ENCODE data around the gene TNFSF18.

Gene TNFSF18

DNA sequence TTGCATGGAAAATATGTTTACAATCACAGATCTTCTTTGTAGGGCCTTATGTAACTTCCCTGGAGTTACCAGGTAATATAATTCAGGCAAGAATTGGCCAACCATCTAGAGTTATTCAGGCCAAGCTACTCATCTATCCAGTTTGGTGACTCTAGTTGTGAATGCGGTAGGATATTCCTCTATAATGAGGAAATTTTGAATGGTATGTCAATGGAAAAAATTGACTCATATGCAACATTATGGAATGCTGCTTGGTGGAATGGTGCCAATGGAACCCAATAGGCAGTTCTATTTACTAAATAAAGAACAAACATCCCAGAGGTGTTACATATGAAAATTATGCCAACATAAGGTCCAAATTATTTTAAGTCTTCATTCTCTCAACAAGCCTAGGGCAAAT, 5.6 kb upstream of the TNFSF18 start:
- TF ChIP-seq, protein P1, sequence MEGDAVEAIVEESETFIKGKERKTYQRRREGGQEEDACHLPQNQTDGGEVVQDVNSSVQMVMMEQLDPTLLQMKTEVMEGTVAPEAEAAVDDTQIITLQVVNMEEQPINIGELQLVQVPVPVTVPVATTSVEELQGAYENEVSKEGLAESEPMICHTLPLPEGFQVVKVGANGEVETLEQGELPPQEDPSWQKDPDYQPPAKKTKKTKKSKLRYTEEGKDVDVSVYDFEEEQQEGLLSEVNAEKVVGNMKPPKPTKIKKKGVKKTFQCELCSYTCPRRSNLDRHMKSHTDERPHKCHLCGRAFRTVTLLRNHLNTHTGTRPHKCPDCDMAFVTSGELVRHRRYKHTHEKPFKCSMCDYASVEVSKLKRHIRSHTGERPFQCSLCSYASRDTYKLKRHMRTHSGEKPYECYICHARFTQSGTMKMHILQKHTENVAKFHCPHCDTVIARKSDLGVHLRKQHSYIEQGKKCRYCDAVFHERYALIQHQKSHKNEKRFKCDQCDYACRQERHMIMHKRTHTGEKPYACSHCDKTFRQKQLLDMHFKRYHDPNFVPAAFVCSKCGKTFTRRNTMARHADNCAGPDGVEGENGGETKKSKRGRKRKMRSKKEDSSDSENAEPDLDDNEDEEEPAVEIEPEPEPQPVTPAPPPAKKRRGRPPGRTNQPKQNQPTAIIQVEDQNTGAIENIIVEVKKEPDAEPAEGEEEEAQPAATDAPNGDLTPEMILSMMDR (IDR thresholded peaks at IDR 0.05; ENCODE audit: extremely low read depth, missing control alignments), result no peak
- no peak for DNase-seq (ENCODE audit: low spot score)

DNA sequence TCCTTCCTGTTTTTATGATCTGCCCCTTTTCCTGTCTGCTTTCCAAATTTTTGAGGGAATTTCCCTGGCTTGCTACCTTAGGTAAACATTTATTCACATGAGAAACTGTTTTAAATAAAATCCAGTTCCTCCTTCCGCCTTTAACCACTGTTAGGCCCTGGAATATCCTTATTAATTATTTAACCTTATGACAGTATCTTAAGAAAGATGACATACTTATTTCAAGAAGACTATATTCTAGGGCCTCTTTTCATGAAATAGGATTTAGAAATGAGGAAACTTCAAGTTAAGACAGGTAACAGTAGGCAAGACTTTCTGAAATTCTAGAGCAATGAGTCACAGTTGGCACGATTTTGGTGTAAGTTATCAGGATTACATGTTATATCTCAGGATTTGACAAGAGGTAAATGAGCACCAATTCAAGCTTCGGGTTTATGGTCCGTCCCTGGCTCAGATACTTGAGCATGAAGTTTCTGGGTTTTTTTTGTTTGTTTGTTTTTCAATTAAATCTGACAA, 2.0 kb upstream of the TNFSF18 start:
- DNase-seq (ENCODE audit: low spot score), result no peak
- TF ChIP-seq, protein P1 (IDR thresholded peaks at IDR 0.05; ENCODE audit: extremely low read depth, missing control alignments), result no peak

DNA sequence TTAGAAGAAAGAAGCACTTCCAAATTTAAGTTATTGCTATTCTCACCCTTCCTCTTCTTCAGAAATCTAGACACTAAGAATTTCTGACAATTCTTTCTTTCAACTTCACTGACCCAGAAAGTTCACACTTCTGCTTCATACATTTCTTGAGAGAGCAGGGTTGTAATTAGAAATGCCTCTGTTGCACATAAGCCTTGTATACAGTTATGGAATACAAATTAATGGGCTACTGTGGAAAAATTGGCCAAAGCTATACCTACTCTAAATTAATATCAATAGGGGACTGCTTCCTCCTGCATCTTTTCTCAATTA, 1.5 kb downstream of the TNFSF18 start:
- TF ChIP-seq, protein P1 (IDR thresholded peaks at IDR 0.05; ENCODE audit: extremely low read depth, missing control alignments), result no peak
- DNase-seq (ENCODE audit: low spot score), result no peak

DNA sequence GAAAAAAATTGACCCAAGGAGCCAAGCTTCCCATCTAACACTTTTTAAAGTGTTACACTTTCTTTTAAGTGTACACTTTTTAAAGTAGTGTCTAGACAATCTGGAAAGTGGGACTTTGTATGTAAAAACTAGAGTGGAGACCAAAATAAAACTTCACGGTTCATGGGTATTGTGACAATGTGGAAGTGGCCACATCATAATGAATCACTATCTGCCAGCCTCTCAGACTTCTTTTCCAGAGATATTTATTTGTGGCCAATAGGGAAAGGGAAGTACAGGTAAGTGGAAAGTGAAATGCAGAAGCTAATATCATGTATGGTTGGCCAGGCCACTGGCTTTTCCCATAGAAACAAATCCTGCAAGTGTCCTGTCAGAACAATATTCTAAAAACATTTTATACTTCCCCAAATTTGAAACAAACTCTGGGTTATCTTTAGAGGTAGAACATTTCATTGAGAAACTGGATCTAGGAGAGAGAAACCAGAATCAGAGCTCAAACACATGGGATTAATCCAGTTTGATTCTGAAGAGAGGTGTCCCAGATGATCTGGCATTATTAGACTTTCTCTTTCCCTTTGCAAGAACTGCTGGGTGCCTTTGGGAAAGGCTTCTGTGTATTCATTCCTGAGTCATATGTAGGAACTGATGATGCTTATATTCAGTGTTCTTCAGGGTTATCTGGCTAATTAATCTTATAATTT, 2.0 kb downstream of the TNFSF18 start:
- TF ChIP-seq, protein P1 (IDR thresholded peaks at IDR 0.05; ENCODE audit: extremely low read depth, missing control alignments), result no peak
- DNase-seq (ENCODE audit: low spot score), result no peak

DNA sequence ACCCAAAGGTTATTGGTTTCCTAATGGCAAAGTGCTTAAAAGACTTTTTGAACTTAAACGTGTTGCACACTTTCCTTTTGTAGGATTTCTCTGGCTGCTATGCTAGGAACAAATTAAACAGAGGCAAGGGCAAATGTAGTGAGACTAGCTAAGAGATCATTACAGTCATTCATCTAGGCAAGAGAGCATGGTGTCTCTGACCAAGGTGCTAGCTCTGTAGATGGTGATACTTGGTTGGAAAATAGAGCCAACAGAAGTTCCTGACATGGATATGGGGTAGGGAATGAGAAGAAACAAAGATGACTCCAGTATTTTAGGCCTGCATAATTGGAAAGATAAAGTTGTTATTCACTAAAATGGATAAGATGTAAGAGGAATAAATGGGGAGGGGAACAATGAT, 6.1 kb downstream of the TNFSF18 start:
- DNase-seq (ENCODE audit: low spot score), result no peak

DNA sequence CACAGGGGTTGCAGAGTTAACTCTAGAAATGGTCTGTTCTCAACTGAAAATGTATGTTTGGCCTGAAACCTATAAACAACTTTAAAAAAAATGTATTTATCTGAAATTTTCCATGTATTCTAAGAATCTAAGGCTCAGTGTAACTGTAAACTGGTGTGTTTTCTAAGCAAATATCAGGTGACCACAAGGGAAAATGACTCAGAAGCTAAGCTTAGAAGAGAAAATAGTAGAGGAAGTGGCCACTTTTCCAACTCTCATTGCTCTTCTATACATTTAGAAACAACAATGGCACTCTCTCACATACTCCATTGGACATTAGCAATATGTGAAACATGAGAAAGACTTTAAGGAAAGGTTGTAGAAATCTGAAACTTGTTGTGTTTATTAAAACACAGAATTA, 7.5 kb downstream of the TNFSF18 start:
- no peak for DNase-seq (ENCODE audit: low spot score)
- TF ChIP-seq, protein P1 (IDR thresholded peaks at IDR 0.05; ENCODE audit: extremely low read depth, missing control alignments), result no peak

More for the DNA sequence above, 6.1 kb downstream of the TNFSF18 start:
- TF ChIP-seq, protein P1 (IDR thresholded peaks at IDR 0.05; ENCODE audit: extremely low read depth, missing control alignments), result no peak

DNA sequence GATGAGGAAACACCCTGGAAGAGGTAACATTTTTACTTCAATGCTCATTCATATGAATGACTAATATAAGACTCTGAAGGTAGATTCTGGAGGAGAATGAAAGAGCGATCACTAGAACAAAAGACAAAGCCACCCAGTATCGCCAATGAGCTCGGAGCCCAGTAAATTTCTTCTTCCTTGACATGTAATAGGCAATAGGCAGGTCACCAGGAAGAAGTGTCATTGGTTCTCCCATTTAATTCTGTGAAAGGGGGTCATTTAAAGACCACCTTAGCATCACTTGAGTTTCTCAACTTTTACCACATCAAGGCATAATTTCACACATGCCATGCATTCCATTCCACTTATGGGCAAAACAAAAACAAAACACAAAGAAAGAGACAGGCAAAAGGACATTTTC, 7.9 kb downstream of the TNFSF18 start:
- TF ChIP-seq, protein P1 (IDR thresholded peaks at IDR 0.05; ENCODE audit: extremely low read depth, missing control alignments), result no peak
- DNase-seq (ENCODE audit: low spot score), result no peak
